K562 (cell line): ENCODE results near the gene CAPZB. TPM values are rescaled to one million over a fixed set of nuclear protein-coding genes. Genes with fewer than 3 reads are reported as not detected.

Source experiments
- ATAC-seq: fragments of 200-7000 bp; cut with Tn5 transposase; 3 replicates; pipeline ENCODE4 v1.9.1; 2020; ENCODE audit warnings: moderate library complexity
- BruUV-seq: library from RNA; stranded (reverse); fragments of 400-500 nt; replicated peaks from 2 replicates; lab custom pipeline; 2021; lab: Mats Ljungman, UMichigan
- CTCF ChIA-PET: fragments of 300-600 bp; formaldehyde crosslinking; extraction: SDS; loops from one replicate; lab custom pipeline; 2021; ENCODE audit warnings: low intra/inter-chr PET ratio; lab: Yijun Ruan, JAX
- POLR2A ChIA-PET: fragments of 300-600, 350-650 bp; sonication (Branson Sonifier 250); formaldehyde crosslinking; extraction: SDS; loops from one replicate; lab custom pipeline; 2021; ENCODE audit warnings: antibody characterized with exemption, inconsistent platforms; lab: Yijun Ruan, JAX
- DNase-seq, 4 experiments: peaks; one replicate each; pipeline versions ENCODE4 v3.0.0 to v3.0.0-alpha.2; 2011 to 2018; ENCODE audit warnings: low spot score in 3 of 4, mixed read lengths in 3 of 4; ENCODE audit errors: extremely low read depth in 1 of 4
- FAIRE-seq: peaks from 2 replicates; lab custom pipeline; 2011; peaks lifted over from hg19 to GRCh38; lab: Jason Lieb, UNC
- H2AFZ ChIP-seq: 2 replicates; pipeline ENCODE4 v1.6.0; 2011; ENCODE audit warnings: low read depth, low read length, control low read depth, inconsistent platforms
- H3K27ac ChIP-seq: fragments of 200-600 bp; 3 replicates; pipeline ENCODE4 v1.8.0; 2011; ENCODE audit warnings: low read depth, mild to moderate bottlenecking, control low read depth, inconsistent platforms, low read length, moderate library complexity, mixed read lengths; ENCODE audit errors: extremely low read depth
- H3K27me3 ChIP-seq, 2 experiments: fragments of 300-600 bp in 1 of 2; 2 replicates in 1 of 2; 3 replicates in 1 of 2; pipeline versions ENCODE4 v1.6.0 to v1.8.0; 2011; ENCODE audit warnings: inconsistent platforms in 2 of 2, low read length in 2 of 2, mild to moderate bottlenecking in 1 of 2, mixed read lengths in 1 of 2, moderate library complexity in 1 of 2; ENCODE audit not compliant: control insufficient read depth in 2 of 2, insufficient read depth in 2 of 2
- H3K36me3 ChIP-seq: fragments of 300-600 bp; 3 replicates; pipeline ENCODE4 v1.8.0; 2011; ENCODE audit warnings: mild to moderate bottlenecking, low read length, inconsistent platforms; ENCODE audit not compliant: control insufficient read depth, insufficient read depth
- H3K4me1 ChIP-seq, 2 experiments: fragments of 200-600 bp in 1 of 2; replicated peaks in 1 of 2; 2 replicates in 1 of 2; 3 replicates in 1 of 2; pipeline versions ENCODE4 v1.5.1 to v1.8.0; 2011; ENCODE audit warnings: inconsistent platforms in 2 of 2, low read length in 2 of 2, mild to moderate bottlenecking in 1 of 2, mixed read lengths in 1 of 2, moderate library complexity in 1 of 2; ENCODE audit not compliant: control insufficient read depth in 2 of 2, insufficient read depth in 2 of 2
- H3K4me2 ChIP-seq: 2 replicates; pipeline ENCODE4 v1.6.1; 2011; ENCODE audit warnings: low read length, control low read depth, inconsistent platforms, mixed read lengths; ENCODE audit not compliant: insufficient read depth
- H3K4me3 ChIP-seq: fragments of 200-600 bp; sonication (generic), shearing (Covaris generic); 2 replicates; pipeline ENCODE4 v1.5.1; 2016; ENCODE audit warnings: control low read depth, inconsistent platforms
- H3K79me2 ChIP-seq: fragments of 200-600 bp; 3 replicates; pipeline ENCODE4 v1.8.0; 2011; ENCODE audit warnings: low read length, inconsistent platforms; ENCODE audit not compliant: control insufficient read depth, insufficient read depth
- H3K9ac ChIP-seq, 2 experiments: 2 replicates each; pipeline versions ENCODE4 v1.6.0 to v1.6.1; 2011; ENCODE audit warnings: low read depth in 2 of 2, low read length in 2 of 2, control low read depth in 1 of 2, inconsistent platforms in 1 of 2, mild to moderate bottlenecking in 1 of 2, mixed read lengths in 1 of 2; ENCODE audit not compliant: insufficient read depth in 1 of 2
- H3K9me1 ChIP-seq: one replicate; pipeline ENCODE4 v1.6.0; 2011; ENCODE audit warnings: inconsistent platforms, mild to moderate bottlenecking, low read length, moderate library complexity; ENCODE audit not compliant: control insufficient read depth, insufficient read depth
- H3K9me3 ChIP-seq: replicated peaks from 2 replicates; pipeline ENCODE4 v1.5.1; 2011; ENCODE audit warnings: low read depth, low read length, inconsistent platforms; ENCODE audit not compliant: control insufficient read depth, insufficient read depth
- H4K20me1 ChIP-seq: replicated peaks from 2 replicates; pipeline ENCODE4 v1.6.1; 2011; ENCODE audit warnings: low read length, inconsistent platforms, mixed read lengths; ENCODE audit not compliant: control insufficient read depth, insufficient read depth
- HDAC6 ChIP-seq: IDR thresholded peaks from 2 replicates; pipeline ENCODE4 v1.6.1; 2012; ENCODE audit warnings: low read depth, mild to moderate bottlenecking, control low read depth, inconsistent platforms, low read length, moderate library complexity
- RFX1 ChIP-seq: fragments of 450-650 bp; IDR thresholded peaks from 2 replicates; pipeline ENCODE4 v1.6.1; 2016; ENCODE audit warnings: mild to moderate bottlenecking, moderate library complexity
- WGBS: fragments of 100-300 bp; shearing (Covaris generic); methylation state at CpG from one replicate; pipeline ENCODE4 v1.1.6; 2016; ENCODE audit warnings: low coverage, mixed read lengths; ENCODE audit not compliant: insufficient coverage; ENCODE audit errors: missing lambda C conversion rate; 5-methylcytosine and 5-hydroxymethylcytosine counted together
- in situ Hi-C: fragments of 300-500 bp; cut with MboI; formaldehyde crosslinking; loops from 4 replicates; pipeline ENCODE4 v1.15.0; 2018; ENCODE audit warnings: inconsistent platforms, mixed read lengths
- intact Hi-C: fragments of 100-400 bp; cut with micrococcal nuclease; formaldehyde crosslinking; loops from 2 replicates; pipeline ENCODE4 v1.14.2; 2022
- polyA plus RNA-seq, 8 experiments: library from polyadenylated mRNA; depleted of rRNA in 4 of 8; stranded (reverse) in 5 of 8; unstranded in 3 of 8; fragments of >200 nt; fragmentation: Nextera tagmentation in 2 of 8; fragmentation: Illumina TruSeq in 1 of 8; extraction: Ambion mirVana in 2 of 8; extraction: Trizol in 1 of 8; gene quantifications; 2 replicates each; pipeline versions ENCODE4 v1.2.1 to v1.2.3, GENCODE V29; 2011 to 2014; ENCODE audit warnings: inconsistent platforms in 1 of 8, missing spikeins in 1 of 8
- total RNA-seq, 7 experiments: library from RNA; depleted of rRNA in 6 of 7; stranded (reverse); fragments of >200 nt in 6 of 7; fragmentation: Illumina TruSeq in 2 of 7; extraction: Trizol in 2 of 7; gene quantifications; 2 replicates each; pipeline versions ENCODE4 v1.2.1 to v1.2.3, GENCODE V29; 2011 to 2021; ENCODE audit warnings: low replicate concordance in 1 of 7
- TF ChIP-seq, protein P1 (sequence below): fragments of 450-650 bp; formaldehyde crosslinking; IDR thresholded peaks from 2 replicates; pipeline ENCODE4 v1.4.0; 2020; ENCODE audit warnings: mild to moderate bottlenecking, moderate library complexity

CAPZB gene
- total and polyA plus RNA-seq, 9 of the 15 experiments (the other 6 are each of a cell fraction or from before 2014, with no cell fraction given): 57.6 to 297 (median 125) TPM

DNA sequence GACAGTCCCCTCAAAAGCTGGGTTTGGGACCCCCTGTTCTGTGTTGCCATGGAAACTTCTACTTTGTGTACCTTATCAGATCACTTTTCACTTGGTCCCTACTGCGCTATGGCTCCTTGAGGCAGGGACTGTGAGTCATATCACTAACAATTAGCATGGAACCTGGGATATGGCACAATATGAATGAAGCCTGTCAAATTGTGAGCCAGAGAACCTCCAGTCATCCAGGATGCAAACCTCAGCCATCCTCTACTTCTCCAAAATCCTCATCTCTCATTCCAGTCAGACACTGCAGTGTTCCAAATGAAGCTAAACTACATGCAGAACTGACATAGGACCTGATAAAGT lies 11.2 kb upstream of the CAPZB start:
- DNase-seq: no peak
- no peak for FAIRE-seq
- ChIA-PET POLR2A (interaction anchor here (0.6 to 1.1 kb wide), 2 partner anchors 17 to 83 kb away, joined by 3 to 4 read pairs; no protein-coding TSS in a partner anchor), CTCF (no interaction called here)
- BruUV-seq: no TSS peak
- H3K9ac ChIP-seq: no peak overlapping the region
- H4K20me1 ChIP-seq: no peaks in the 10 kb centered on the region
- no peak overlapping the region for H2AFZ ChIP-seq
- 38% methylated on average over 1 of the region's 1 CpG for WGBS
- no peak overlapping the region for H3K27ac ChIP-seq
- no peaks in the 10 kb centered on the region for H3K36me3 ChIP-seq
- in situ Hi-C loops (no loop called here), intact Hi-C loops (no loop called here)
- no peaks in the 10 kb centered on the region for H3K4me1 ChIP-seq
- no peak for ATAC-seq
- no peaks in the 10 kb centered on the region for H3K9me3 ChIP-seq
- no peak overlapping the region for H3K4me3 ChIP-seq
- H3K9me1 ChIP-seq: no peaks in the 10 kb centered on the region
- TF ChIP-seq, protein P1, sequence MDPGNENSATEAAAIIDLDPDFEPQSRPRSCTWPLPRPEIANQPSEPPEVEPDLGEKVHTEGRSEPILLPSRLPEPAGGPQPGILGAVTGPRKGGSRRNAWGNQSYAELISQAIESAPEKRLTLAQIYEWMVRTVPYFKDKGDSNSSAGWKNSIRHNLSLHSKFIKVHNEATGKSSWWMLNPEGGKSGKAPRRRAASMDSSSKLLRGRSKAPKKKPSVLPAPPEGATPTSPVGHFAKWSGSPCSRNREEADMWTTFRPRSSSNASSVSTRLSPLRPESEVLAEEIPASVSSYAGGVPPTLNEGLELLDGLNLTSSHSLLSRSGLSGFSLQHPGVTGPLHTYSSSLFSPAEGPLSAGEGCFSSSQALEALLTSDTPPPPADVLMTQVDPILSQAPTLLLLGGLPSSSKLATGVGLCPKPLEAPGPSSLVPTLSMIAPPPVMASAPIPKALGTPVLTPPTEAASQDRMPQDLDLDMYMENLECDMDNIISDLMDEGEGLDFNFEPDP (CRISPR knock-in tag): no peak
- TF ChIP-seq RFX1: peak; percentile 81
- no peak for TF ChIP-seq HDAC6
- no peaks in the 10 kb centered on the region for H3K79me2 ChIP-seq
- H3K4me2 ChIP-seq: no peak overlapping the region
- H3K27me3 ChIP-seq: no peaks in the 10 kb centered on the region; a peak in 1 of 5 replicates
